Endodermal cell (in vitro differentiated cells): ENCODE results near the gene PELI1. TPM values are rescaled to one million over a fixed set of nuclear protein-coding genes. Genes with fewer than 3 reads are reported as not detected.

Experiments used
- DNase-seq: peaks from one replicate; pipeline ENCODE4 v3.0.0-alpha.2; 2017
- H3K27ac ChIP-seq: 2 replicates; pipeline ENCODE4 v1.5.1; 2013; ENCODE audit warnings: mild to moderate bottlenecking, low read depth, low read length, moderate library complexity
- H3K27me3 ChIP-seq: 2 replicates; pipeline ENCODE4 v1.6.1; 2013; ENCODE audit warnings: mild to moderate bottlenecking, low read length, moderate library complexity; ENCODE audit not compliant: insufficient read depth, control insufficient read depth, poor library complexity, severe bottlenecking
- H3K36me3 ChIP-seq: 2 replicates; pipeline ENCODE4 v1.7.0; 2013; ENCODE audit warnings: mild to moderate bottlenecking, low read length, moderate library complexity; ENCODE audit not compliant: control insufficient read depth, insufficient read depth
- H3K4me1 ChIP-seq: one replicate; pipeline ENCODE4 v1.7.0; 2013; ENCODE audit warnings: low read length; ENCODE audit not compliant: control insufficient read depth, insufficient read depth
- H3K4me3 ChIP-seq: 2 replicates; pipeline ENCODE4 v1.5.1; 2013; ENCODE audit warnings: mild to moderate bottlenecking, low read length, moderate library complexity
- H3K9ac ChIP-seq: 2 replicates; pipeline ENCODE4 v1.6.1; 2013; ENCODE audit warnings: mild to moderate bottlenecking, low read length, moderate library complexity; ENCODE audit not compliant: poor library complexity, severe bottlenecking; ENCODE audit errors: extremely low read depth
- H3K9me3 ChIP-seq: 2 replicates; pipeline ENCODE4 v1.6.1; 2013; ENCODE audit warnings: mild to moderate bottlenecking, low read length, moderate library complexity; ENCODE audit not compliant: control insufficient read depth
- H3K27ac Mint-ChIP-seq: 2 replicates; pipeline ENCODE4 v1.8.0; 2020; ENCODE audit warnings: mixed read lengths
- H3K27me3 Mint-ChIP-seq: 2 replicates; pipeline ENCODE4 v1.8.0; 2021; ENCODE audit warnings: mild to moderate bottlenecking, mixed read lengths; ENCODE audit not compliant: insufficient read depth
- H3K36me3 Mint-ChIP-seq: 2 replicates; pipeline ENCODE4 v1.8.0; 2020; ENCODE audit warnings: low read depth, mixed read lengths
- H3K4me1 Mint-ChIP-seq: 2 replicates; pipeline ENCODE4 v1.8.0; 2020; ENCODE audit warnings: mixed read lengths
- H3K4me3 Mint-ChIP-seq: 2 replicates; pipeline ENCODE4 v1.8.0; 2020; ENCODE audit warnings: mild to moderate bottlenecking, moderate library complexity, mixed read lengths
- H3K9me3 Mint-ChIP-seq: 2 replicates; pipeline ENCODE4 v1.8.0; 2020; ENCODE audit warnings: mild to moderate bottlenecking, mixed read lengths
- CTCF ChIP-seq: fragments of 200-600 bp; sonication (generic); conservative IDR thresholded peaks from 2 replicates; pipeline ENCODE4 v1.5.0; 2021; ENCODE audit warnings: antibody characterized with exemption, mild to moderate bottlenecking
- WGBS, 2 experiments: methylation state at CpG; one replicate each; pipeline versions ENCODE4 v1.1.5 to v1.1.7; 2013; ENCODE audit warnings: missing lambda C conversion rate in 2 of 2, mixed read lengths in 1 of 2; ENCODE audit not compliant: insufficient coverage in 1 of 2, insufficient read length in 1 of 2; 5-methylcytosine and 5-hydroxymethylcytosine counted together
- total RNA-seq, 2 donors: library from RNA; stranded (reverse); fragmentation: NEBNext Ultra II Directional in 1 of 2; extraction: Animal tissue kit (Norgen Biotek cat#: 25700) in 1 of 2; gene quantifications; 2 replicates in 1 of 2; 3 replicates in 1 of 2; pipeline ENCODE4 v1.2.1, GENCODE V29; 2021

PELI1 gene
- total RNA-seq, 2 donors from 2014 or later: 178 to 184 TPM

GRCh38 chr2:64162516-64162915 is 18.3 kb upstream of the PELI1 start:
- TF ChIP-seq CTCF: no peak
- Histone ChIP-seq H3K36me3 (no peaks in the 10 kb centered on the region), H3K27ac (no peak overlapping the region), H3K27me3 (no peaks in the 10 kb centered on the region), H3K4me3 (no peak overlapping the region), H3K9me3 (no peaks in the 10 kb centered on the region), H3K9ac (no peak overlapping the region), H3K4me1 (peaks cover 7% of the 10 kb centered on the region)
- no peak for DNase-seq
- Mint-ChIP-seq H3K27me3 (no peaks in the 10 kb centered on the region), H3K36me3 (no peaks in the 10 kb centered on the region), H3K9me3 (no peaks in the 10 kb centered on the region), H3K4me1 (peaks cover 15% of the 10 kb centered on the region), H3K27ac (no peak overlapping the region), H3K4me3 (no peak overlapping the region)
- 89% methylated on average over 1 of the region's 1 CpG for WGBS, 2 experiments

GRCh38 chr2:64157792-64158191 is 13.6 kb upstream of the PELI1 start:
- no peak overlapping the region for H3K4me3 ChIP-seq
- Mint-ChIP-seq H3K27me3 (no peaks in the 10 kb centered on the region), H3K4me1 (peaks cover 25% of the 10 kb centered on the region), H3K9me3 (no peaks in the 10 kb centered on the region), H3K36me3 (no peaks in the 10 kb centered on the region), H3K27ac (no peak overlapping the region), H3K4me3 (no peak overlapping the region)
- DNase-seq: no peak
- H3K4me1 ChIP-seq: peaks cover 7% of the 10 kb centered on the region
- no peak overlapping the region for H3K9ac ChIP-seq
- H3K36me3 ChIP-seq: no peaks in the 10 kb centered on the region
- H3K9me3 ChIP-seq: no peaks in the 10 kb centered on the region
- no peak for TF ChIP-seq CTCF
- H3K27ac ChIP-seq: no peak overlapping the region
- no peaks in the 10 kb centered on the region for H3K27me3 ChIP-seq

GRCh38 chr2:64153811-64154210 is 9.6 kb upstream of the PELI1 start:
- Histone ChIP-seq H3K9ac (no peak overlapping the region), H3K36me3 (no peaks in the 10 kb centered on the region), H3K9me3 (no peaks in the 10 kb centered on the region), H3K27ac (no peak overlapping the region), H3K4me3 (no peak overlapping the region), H3K27me3 (no peaks in the 10 kb centered on the region), H3K4me1 (peaks cover 4% of the 10 kb centered on the region)
- Mint-ChIP-seq H3K27me3 (no peaks in the 10 kb centered on the region), H3K4me3 (no peak overlapping the region), H3K9me3 (no peaks in the 10 kb centered on the region), H3K4me1 (peaks cover 22% of the 10 kb centered on the region), H3K36me3 (no peaks in the 10 kb centered on the region), H3K27ac (no peak overlapping the region)
- no peak for DNase-seq
- 69 to 73% methylated on average over 2 to 4 of the region's 4 CpGs for WGBS, 2 experiments
- no peak for TF ChIP-seq CTCF
